Loucy (cell line): ENCODE results near the gene KLK3.
A peak's percentile ranks its signal among the peaks of the same experiment; 100 is the strongest.

Source experiments
- CTCF ChIP-seq: fragments of 200-600 bp; sonication (generic); conservative IDR thresholded peaks from 2 replicates; pipeline ENCODE4 v1.5.1; 2014; ENCODE audit warnings: mild to moderate bottlenecking, antibody characterized with exemption, low read length
- EZH2phosphoT487 ChIP-seq: fragments of 200-600 bp; IDR thresholded peaks from 2 replicates; pipeline ENCODE4 v1.6.1; 2018; ENCODE audit warnings: antibody characterized with exemption, mild to moderate bottlenecking, moderate library complexity, borderline replicate concordance

GRCh38 chr19:50838239-50838638 lies 16.5 kb upstream of the KLK3 start:
- TF ChIP-seq CTCF (peak; percentile 35; the same call in 1 of the 2 replicates), EZH2phosphoT487 (no peak)
